ENCODE data around the gene WASF2. TPM values are rescaled to one million over a fixed set of nuclear protein-coding genes. Genes with fewer than 3 reads are reported as not detected.

The WASF2 gene
- total and polyA plus RNA-seq, 11 donors, result 14.2 to 103 (median 47.9) TPM

DNA sequence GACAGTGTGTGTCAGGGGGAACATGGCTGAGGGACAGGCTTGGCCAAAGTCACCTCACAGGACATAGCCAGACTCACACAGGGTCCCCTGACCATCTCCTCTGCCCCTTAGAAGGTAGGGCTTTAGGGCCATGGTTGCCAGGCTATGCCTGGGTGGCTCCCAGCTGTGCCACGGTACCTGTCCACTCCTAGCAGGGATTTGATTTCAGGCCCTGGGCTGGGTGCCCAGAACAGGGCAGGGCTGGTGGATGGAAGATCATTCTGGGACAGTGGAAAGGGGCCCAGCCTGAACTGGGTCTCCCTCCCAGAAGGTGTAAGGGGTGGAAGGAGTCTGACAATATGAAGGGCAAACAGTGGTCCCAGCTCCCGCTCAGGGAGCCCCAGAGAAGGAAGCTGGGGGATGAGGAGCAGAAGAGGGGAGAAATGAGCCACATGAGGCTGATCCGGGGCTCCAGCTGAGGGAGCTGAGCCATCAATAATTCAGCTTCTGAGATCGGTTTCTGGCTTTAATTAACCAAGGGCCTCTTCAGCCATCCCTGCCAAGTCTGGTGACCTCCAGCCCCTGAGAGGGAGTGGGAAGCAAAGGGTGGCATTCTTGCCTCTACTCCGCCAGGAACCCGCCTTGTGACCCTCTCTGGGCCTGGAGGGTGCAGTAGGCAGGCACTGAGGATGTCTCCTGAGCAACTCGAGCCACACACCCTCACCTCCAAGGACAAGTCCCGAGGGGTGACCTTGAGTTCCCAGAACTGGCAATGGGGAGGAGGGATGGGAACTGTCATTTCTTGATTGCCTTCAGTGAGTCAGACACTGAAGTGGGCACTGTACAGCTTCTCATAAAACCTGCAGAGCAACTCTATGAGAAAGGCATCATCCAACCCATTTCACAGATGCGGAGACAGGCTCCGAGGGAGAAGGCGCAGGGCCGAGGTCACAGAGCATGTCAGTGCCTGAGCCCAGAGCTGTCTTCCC is 108.9 kb downstream of the WASF2 start:
- H3K4me1 ChIP-seq, result peaks cover 0 to 33% (median 4%) of the 10 kb centered on the region in 12 donors
- intact Hi-C loops (cut with DNase I), result loop anchor here in 1 of 10 donors (10.0 kb wide), 1 partner anchor 276 kb away; no protein-coding TSS in a partner anchor
- H3K4me3 ChIP-seq, result no peak overlapping the region
- WGBS, 4 donors, result 77 to 83% (median 80%) methylated on average over 10 to 12 of the region's 12 CpGs
- no peaks in the 10 kb centered on the region for H3K36me3 ChIP-seq
- peaks cover 0 to 5% (median 0%) of the 10 kb centered on the region in 9 donors for H3K27me3 ChIP-seq
- no peak for TF ChIP-seq POLR2A (IDR thresholded peaks at IDR 0.05)
- no peak overlapping the region for H3K27ac ChIP-seq
- no peaks in the 10 kb centered on the region for H3K9me3 ChIP-seq
- DNase-seq (peak in 1 of 5 donors; percentile 61), ATAC-seq (peak in 3 of 4 donors; percentile 14 to 43 (median 23))

DNA sequence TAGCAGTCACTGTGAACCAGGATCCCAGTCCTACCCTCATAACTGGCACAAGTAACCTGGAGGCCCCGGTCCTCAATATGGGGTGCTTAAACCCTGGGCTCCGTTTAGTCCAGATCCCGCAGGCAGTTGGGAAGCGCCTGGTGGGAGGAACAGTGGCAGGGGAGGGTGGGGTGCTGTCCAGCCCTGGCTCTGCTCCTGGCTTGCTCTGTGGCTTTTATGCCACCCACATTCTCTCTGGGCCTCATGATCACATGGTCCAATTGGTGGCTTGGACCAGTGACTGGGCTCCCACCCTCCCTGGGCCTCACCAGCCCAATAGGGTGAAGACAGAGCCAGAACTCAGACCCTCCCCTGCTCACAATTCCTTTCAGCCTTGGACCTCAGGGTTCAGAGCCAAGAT is 109.7 kb downstream of the WASF2 start:
- no peak for DNase-seq
- no peak for TF ChIP-seq POLR2A (IDR thresholded peaks at IDR 0.05)
- TF ChIP-seq, protein P1, sequence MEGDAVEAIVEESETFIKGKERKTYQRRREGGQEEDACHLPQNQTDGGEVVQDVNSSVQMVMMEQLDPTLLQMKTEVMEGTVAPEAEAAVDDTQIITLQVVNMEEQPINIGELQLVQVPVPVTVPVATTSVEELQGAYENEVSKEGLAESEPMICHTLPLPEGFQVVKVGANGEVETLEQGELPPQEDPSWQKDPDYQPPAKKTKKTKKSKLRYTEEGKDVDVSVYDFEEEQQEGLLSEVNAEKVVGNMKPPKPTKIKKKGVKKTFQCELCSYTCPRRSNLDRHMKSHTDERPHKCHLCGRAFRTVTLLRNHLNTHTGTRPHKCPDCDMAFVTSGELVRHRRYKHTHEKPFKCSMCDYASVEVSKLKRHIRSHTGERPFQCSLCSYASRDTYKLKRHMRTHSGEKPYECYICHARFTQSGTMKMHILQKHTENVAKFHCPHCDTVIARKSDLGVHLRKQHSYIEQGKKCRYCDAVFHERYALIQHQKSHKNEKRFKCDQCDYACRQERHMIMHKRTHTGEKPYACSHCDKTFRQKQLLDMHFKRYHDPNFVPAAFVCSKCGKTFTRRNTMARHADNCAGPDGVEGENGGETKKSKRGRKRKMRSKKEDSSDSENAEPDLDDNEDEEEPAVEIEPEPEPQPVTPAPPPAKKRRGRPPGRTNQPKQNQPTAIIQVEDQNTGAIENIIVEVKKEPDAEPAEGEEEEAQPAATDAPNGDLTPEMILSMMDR (IDR thresholded peaks at IDR 0.05), result no peak
- H3K4me1 ChIP-seq, result peaks cover 0 to 41% (median 7%) of the 10 kb centered on the region in 12 donors

DNA sequence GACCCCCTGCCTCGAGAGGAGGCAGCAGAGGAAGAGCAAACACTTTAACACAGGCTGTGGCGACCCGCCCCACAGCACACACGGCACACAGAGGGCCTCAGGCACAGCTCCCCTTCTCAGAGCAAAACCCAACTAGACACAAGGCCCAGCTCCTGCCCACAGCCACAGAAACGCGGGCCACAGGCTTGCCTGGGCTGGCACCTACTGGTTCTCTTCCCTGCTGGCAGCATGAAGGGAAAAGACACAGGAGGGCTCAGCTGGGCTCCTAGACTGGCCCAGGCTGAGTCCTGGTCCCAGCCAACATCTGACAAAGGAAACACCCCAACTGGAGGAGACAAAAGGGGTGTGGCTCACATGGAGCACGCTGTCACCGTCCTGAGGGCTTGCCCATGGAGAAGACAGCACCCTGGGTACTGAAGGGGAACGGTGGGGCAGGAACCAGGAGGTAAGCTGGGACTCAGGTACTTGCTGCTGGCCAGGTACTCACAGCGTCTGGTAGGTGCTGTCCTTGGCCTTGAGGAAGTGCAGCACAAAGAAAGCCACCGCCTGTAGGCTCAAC is 110.3 kb downstream of the WASF2 start:
- Histone ChIP-seq H3K36me3 (no peaks in the 10 kb centered on the region), H3K9me3 (no peaks in the 10 kb centered on the region), H3K4me3 (no peak overlapping the region), H3K27me3 (peaks cover 0 to 5% (median 0%) of the 10 kb centered on the region in 9 donors), H3K4me1 (peaks cover 0 to 45% (median 11%) of the 10 kb centered on the region in 12 donors), H3K27ac (no peak overlapping the region)
- intact Hi-C loops (cut with DNase I), result loop anchor here in 1 of 10 donors (10.0 kb wide), 1 partner anchor 275 kb away; no protein-coding TSS in a partner anchor
- DNase-seq, result peak in 1 of 5 donors; percentile 53
- no peak for TF ChIP-seq POLR2A (IDR thresholded peaks at IDR 0.05)
- TF ChIP-seq, protein P1 (IDR thresholded peaks at IDR 0.05), result no peak
- WGBS, 4 donors, result 74 to 83% (median 79%) methylated on average over 5 to 11 of the region's 11 CpGs
- peak in 1 of 4 donors; percentile 19 for ATAC-seq

More for the DNA sequence above, 109.7 kb downstream of the WASF2 start:
- ATAC-seq, result peak in 1 of 4 donors; percentile 8
- Histone ChIP-seq H3K4me3 (no peak overlapping the region), H3K36me3 (no peaks in the 10 kb centered on the region), H3K9me3 (no peaks in the 10 kb centered on the region), H3K27me3 (peaks cover 0 to 5% (median 0%) of the 10 kb centered on the region in 9 donors), H3K27ac (no peak overlapping the region)
- 79 to 94% (median 89%) methylated on average over 4 of the region's 4 CpGs for WGBS, 4 donors
- intact Hi-C loops (cut with DNase I), result loop anchor here in 1 of 10 donors (10.0 kb wide), 1 partner anchor 275 kb away; no protein-coding TSS in a partner anchor

DNA sequence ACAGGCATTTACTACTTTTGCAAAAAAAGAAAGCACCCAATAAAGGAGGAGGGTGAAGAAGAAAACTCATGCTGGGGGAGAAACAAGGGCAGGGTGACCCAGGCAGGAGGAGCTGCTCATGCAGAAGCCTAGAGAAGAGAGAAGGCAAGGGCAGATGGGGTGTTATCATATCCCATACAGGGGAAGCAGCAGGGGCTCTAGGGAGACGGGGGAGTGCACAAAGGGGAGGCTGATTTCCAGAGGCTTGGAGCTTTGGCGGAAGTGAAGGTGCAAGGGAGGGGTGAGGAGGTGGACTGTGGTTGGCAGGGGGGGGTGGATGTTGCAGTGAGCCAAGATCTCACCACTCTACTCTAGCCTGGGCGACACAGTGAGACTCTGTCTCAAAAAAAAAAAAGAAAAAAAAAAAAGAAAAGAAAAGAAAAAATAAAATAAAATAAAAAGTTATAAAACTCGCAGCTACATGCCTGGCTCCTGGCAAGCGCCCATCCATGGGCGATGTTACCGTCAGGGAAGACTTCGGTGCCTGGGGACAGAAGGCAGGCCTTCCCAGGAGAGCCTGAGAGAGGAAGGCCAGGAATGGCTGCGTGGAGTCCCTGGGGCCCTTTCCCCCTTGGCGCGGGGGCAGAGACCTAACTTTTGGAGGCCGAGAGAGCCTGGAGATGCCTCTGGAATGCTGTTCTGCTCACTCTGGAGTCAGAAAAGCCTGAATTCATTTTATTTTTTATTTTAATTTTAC is 112.0 kb downstream of the WASF2 start:
- no peak for ATAC-seq
- no peak for DNase-seq
- TF ChIP-seq, protein P1 (IDR thresholded peaks at IDR 0.05), result no peak
- TF ChIP-seq POLR2A (IDR thresholded peaks at IDR 0.05), result no peak
- intact Hi-C loops (cut with DNase I), result no loop called here
- no peak overlapping the region for H3K4me3 ChIP-seq
- no peaks in the 10 kb centered on the region for H3K9me3 ChIP-seq
- peaks cover 0 to 52% (median 11%) of the 10 kb centered on the region in 12 donors for H3K4me1 ChIP-seq
- peak overlapping the region in 3 of 12 donors; percentile 29 to 44 (median 32) for H3K27ac ChIP-seq
- 62 to 69% (median 65%) methylated on average over 12 of the region's 12 CpGs for whole genome bisulfite sequencing, 4 donors
- peaks cover 0 to 2% (median 0%) of the 10 kb centered on the region in 9 donors for H3K27me3 ChIP-seq
- no peaks in the 10 kb centered on the region for H3K36me3 ChIP-seq
